IPS-18a (cell line): Measurements from ENCODE around the gene RAB20.

ENCODE experiments used
- H3K27ac ChIP-seq: one replicate; pipeline ENCODE4 v1.5.1; 2013; ENCODE audit warnings: low read length
- H3K27me3 ChIP-seq: one replicate; pipeline ENCODE4 v1.6.1; 2013; ENCODE audit warnings: mild to moderate bottlenecking, low read length; ENCODE audit not compliant: control insufficient read depth, insufficient read depth
- H3K36me3 ChIP-seq: one replicate; pipeline ENCODE4 v1.6.1; 2013; ENCODE audit warnings: low read depth, low read length; ENCODE audit not compliant: control insufficient read depth
- H3K4me1 ChIP-seq: one replicate; pipeline ENCODE4 v1.6.1; 2013; ENCODE audit warnings: low read depth, low read length; ENCODE audit not compliant: control insufficient read depth
- H3K4me3 ChIP-seq: one replicate; pipeline ENCODE4 v1.5.1; 2013; ENCODE audit warnings: low read length
- H3K9ac ChIP-seq: one replicate; pipeline ENCODE4 v1.6.1; 2013; ENCODE audit warnings: mild to moderate bottlenecking, low read length, moderate library complexity
- H3K9me3 ChIP-seq: one replicate; pipeline ENCODE4 v1.6.1; 2013; ENCODE audit warnings: low read depth, low read length; ENCODE audit not compliant: control insufficient read depth

The RAB20 gene

GRCh38 chr13:110523180-110523579 is 38.3 kb downstream of the RAB20 start:
- Histone ChIP-seq H3K36me3 (no peaks in the 10 kb centered on the region), H3K27ac (no peak overlapping the region)

DNA sequence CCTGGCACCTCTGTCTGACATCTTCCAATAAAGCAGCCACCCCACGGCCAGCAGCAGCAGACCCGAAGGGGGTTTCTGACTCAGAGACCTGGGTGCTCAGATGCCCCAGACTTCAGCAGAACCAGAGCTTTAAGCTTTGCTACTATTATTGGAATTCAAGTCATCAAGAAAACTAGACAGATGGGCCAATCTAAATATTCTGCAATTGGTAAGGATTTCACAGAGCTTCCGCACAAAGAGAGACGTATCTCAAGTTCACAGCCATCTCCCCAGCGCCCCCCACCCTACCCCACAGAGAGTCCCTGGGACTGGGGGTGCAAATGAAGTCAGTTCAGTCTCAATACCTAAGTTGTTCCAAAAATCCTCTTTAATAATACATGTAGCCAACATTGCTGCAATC is 38.8 kb downstream of the RAB20 start:
- no peak overlapping the region for H3K27ac ChIP-seq
- no peak overlapping the region for H3K4me3 ChIP-seq
- H3K4me1 ChIP-seq = no peaks in the 10 kb centered on the region
- no peaks in the 10 kb centered on the region for H3K27me3 ChIP-seq
- no peak overlapping the region for H3K9ac ChIP-seq
- H3K36me3 ChIP-seq = no peaks in the 10 kb centered on the region
- H3K9me3 ChIP-seq = no peaks in the 10 kb centered on the region

More at GRCh38 chr13:110523180-110523579, 38.3 kb downstream of the RAB20 start:
- no peak overlapping the region for H3K9ac ChIP-seq
- H3K27me3 ChIP-seq = no peaks in the 10 kb centered on the region
- H3K9me3 ChIP-seq = no peaks in the 10 kb centered on the region
- no peaks in the 10 kb centered on the region for H3K4me1 ChIP-seq
- no peak overlapping the region for H3K4me3 ChIP-seq

GRCh38 chr13:110521946-110522345 is 39.6 kb downstream of the RAB20 start:
- Histone ChIP-seq H3K9me3 (no peaks in the 10 kb centered on the region), H3K4me1 (no peaks in the 10 kb centered on the region), H3K9ac (no peak overlapping the region), H3K36me3 (no peaks in the 10 kb centered on the region), H3K4me3 (no peak overlapping the region), H3K27me3 (no peaks in the 10 kb centered on the region), H3K27ac (no peak overlapping the region)

DNA sequence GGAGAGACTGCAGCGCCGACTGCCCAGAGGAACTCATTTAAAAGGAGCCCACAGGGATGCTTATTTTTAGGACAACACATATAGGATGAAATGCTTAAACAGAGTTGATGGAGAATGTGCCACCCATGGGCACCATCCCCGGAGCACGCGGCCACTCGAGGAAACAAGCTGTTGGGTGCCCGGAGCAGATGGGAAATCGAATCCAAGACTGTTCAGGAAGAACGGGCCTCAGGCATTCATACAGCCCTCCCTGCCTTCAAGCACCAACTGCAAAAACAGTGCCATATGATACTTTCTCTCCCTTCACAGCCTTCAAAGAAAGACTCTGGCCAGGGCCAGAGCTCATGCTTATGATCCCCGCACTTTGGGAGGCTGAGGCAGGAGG is 40.2 kb downstream of the RAB20 start:
- H3K27ac ChIP-seq = no peak overlapping the region
- no peak overlapping the region for H3K4me3 ChIP-seq
- no peak overlapping the region for H3K9ac ChIP-seq
- no peaks in the 10 kb centered on the region for H3K9me3 ChIP-seq
- H3K36me3 ChIP-seq = no peaks in the 10 kb centered on the region
- H3K27me3 ChIP-seq = no peaks in the 10 kb centered on the region
- no peaks in the 10 kb centered on the region for H3K4me1 ChIP-seq

DNA sequence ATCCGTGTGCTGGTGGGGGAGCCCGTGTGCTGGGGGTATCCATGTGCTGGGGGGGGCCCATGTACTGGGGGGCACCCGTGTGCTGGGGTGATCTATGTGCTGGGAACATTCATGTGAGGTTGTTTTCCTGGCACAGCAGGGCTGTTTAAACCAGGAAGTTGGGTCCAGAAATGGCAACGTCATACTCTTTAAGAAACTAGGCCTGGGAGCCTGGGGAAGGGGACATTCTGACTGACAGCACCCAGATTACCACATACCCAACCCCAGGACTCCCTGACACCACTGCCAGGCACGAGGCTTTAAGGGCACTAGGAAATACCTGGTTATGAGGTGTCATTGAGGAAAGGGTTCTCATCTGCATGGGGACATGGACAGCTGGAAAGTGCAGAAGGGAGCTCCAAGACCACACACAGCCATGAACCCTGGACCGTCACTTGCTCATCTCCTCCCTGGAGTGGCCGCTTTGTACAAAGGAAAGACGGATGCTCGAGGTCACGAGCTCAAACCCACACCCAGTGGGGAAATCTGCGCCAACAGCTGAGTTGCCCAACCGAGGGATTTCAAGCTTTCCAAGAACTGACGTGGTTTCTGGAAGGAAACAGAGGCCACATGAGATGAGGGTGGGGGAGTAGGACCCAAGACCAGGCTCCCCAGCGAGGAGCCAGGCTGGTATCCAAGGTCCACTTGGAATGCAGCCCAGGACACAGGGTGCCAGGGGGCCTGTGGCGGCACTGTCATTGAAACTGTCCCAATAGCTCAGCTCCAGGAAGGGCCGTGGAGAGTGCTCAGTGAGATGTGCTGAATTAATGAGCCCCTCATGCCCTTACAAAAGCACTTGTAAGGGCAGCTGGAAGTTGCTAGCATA is 40.9 kb downstream of the RAB20 start:
- Histone ChIP-seq H3K4me1 (no peaks in the 10 kb centered on the region), H3K9ac (no peak overlapping the region), H3K27me3 (no peaks in the 10 kb centered on the region), H3K27ac (no peak overlapping the region), H3K36me3 (no peaks in the 10 kb centered on the region), H3K9me3 (no peaks in the 10 kb centered on the region), H3K4me3 (no peak overlapping the region)

GRCh38 chr13:110519506-110519905 is 42.0 kb downstream of the RAB20 start:
- H3K27me3 ChIP-seq = no peaks in the 10 kb centered on the region
- H3K4me3 ChIP-seq = no peak overlapping the region
- no peaks in the 10 kb centered on the region for H3K36me3 ChIP-seq
- H3K4me1 ChIP-seq = no peaks in the 10 kb centered on the region
- no peaks in the 10 kb centered on the region for H3K9me3 ChIP-seq
- H3K9ac ChIP-seq = no peak overlapping the region
- H3K27ac ChIP-seq = no peak overlapping the region

DNA sequence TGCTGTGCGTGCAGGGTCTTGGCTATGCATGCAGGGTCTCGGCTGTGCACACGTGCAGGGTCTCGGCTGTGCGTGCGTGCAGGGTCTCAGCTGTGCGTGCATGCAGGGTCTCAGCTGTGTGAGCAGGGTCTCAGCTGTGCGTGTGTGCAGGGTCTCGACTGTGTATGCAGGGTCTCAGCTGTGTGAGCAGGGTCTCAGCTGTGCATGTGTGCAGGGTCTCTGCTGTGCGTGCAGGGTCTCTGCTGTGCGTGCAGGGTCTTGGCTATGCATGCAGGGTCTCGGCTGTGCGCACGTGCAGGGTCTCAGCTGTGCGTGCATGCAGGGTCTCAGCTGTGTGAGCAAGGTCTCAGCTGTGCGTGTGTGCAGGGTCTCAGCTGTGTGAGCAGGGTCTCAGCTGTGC is 42.5 kb downstream of the RAB20 start:
- no peak overlapping the region for H3K27ac ChIP-seq
- H3K27me3 ChIP-seq = no peaks in the 10 kb centered on the region
- no peaks in the 10 kb centered on the region for H3K4me1 ChIP-seq
- H3K9ac ChIP-seq = no peak overlapping the region
- no peak overlapping the region for H3K4me3 ChIP-seq
- no peaks in the 10 kb centered on the region for H3K36me3 ChIP-seq
- H3K9me3 ChIP-seq = no peaks in the 10 kb centered on the region

DNA sequence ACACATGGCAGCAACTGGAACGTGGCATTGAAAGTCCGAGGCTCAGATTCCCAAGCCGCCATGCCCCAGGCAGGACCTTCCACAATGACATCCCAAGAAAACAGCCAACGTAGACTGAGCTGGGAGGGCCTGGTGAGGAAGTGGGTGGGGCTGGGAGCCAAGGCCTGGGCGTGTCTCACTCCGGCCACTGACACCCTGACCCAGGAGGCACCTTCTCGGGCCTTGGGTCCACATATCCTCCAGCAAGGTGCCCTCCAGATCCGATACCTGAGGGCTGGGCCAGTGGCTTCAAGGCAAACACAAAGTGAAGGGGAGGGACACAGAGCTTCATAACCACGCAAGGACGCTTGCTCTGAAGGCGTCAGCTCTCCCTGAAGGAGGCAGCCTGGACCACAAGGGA is 43.0 kb downstream of the RAB20 start:
- Histone ChIP-seq H3K9ac (no peak overlapping the region), H3K9me3 (no peaks in the 10 kb centered on the region), H3K27me3 (no peaks in the 10 kb centered on the region), H3K36me3 (no peaks in the 10 kb centered on the region), H3K27ac (no peak overlapping the region), H3K4me3 (no peak overlapping the region), H3K4me1 (no peaks in the 10 kb centered on the region)

GRCh38 chr13:110518226-110518525 is 43.3 kb downstream of the RAB20 start:
- H3K9ac ChIP-seq = no peak overlapping the region
- no peak overlapping the region for H3K27ac ChIP-seq
- H3K4me1 ChIP-seq = no peaks in the 10 kb centered on the region
- H3K27me3 ChIP-seq = no peaks in the 10 kb centered on the region
- H3K36me3 ChIP-seq = no peaks in the 10 kb centered on the region
- no peaks in the 10 kb centered on the region for H3K9me3 ChIP-seq
- H3K4me3 ChIP-seq = no peak overlapping the region

GRCh38 chr13:110517505-110518225 is 43.9 kb downstream of the RAB20 start:
- Histone ChIP-seq H3K9ac (no peak overlapping the region), H3K9me3 (no peaks in the 10 kb centered on the region), H3K4me3 (no peak overlapping the region), H3K27me3 (no peaks in the 10 kb centered on the region), H3K4me1 (no peaks in the 10 kb centered on the region), H3K27ac (no peak overlapping the region), H3K36me3 (peaks cover 1% of the 10 kb centered on the region)

DNA sequence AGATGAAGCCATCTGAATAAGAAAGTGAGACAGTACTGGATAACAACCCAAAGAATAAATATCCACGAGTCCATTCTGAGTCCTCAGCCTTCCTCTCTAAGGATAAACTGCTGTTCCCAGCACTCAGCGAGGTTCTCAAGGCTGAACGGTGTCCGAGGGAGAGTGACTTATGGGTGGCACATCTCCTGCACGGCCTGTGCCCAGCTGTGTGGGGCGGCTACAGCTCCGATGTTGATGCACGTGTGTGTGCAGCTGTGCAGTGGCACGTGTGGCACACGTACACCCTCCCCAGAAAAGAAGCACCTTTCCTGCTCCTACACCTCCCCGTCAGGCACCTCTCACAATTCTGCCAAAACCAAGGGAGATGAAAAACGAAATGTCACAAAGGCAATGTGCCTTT is 45.0 kb downstream of the RAB20 start:
- Histone ChIP-seq H3K4me1 (no peaks in the 10 kb centered on the region), H3K4me3 (no peak overlapping the region), H3K9ac (no peak overlapping the region), H3K9me3 (no peaks in the 10 kb centered on the region), H3K27ac (no peak overlapping the region), H3K36me3 (peaks cover 6% of the 10 kb centered on the region), H3K27me3 (no peaks in the 10 kb centered on the region)

- Histone ChIP-seq H3K9ac (no peak overlapping the region), H3K4me3 (no peak overlapping the region), H3K36me3 (peaks cover 30% of the 10 kb centered on the region), H3K4me1 (no peaks in the 10 kb centered on the region), H3K27ac (no peak overlapping the region), H3K9me3 (no peaks in the 10 kb centered on the region), H3K27me3 (no peaks in the 10 kb centered on the region)
These were observed 49.3 kb downstream of the RAB20 start for GRCh38 chr13:110512198-110512740.
